Ramos (cell line): Measurements from ENCODE around the gene SRGAP3.
"Not testable (repeated sequence)": the region's sequence is repeated elsewhere in the genome, so short reads cannot be mapped to it uniquely, and the experiment has no call there.

Experiments
- in situ Hi-C: fragments of 300-500 bp; cut with MboI; formaldehyde crosslinking; loops from one replicate; pipeline ENCODE4 v1.14.3; 2022; ENCODE audit warnings: low sequenced_read_pairs; ENCODE audit not compliant: unreplicated experiment

SRGAP3 gene

DNA sequence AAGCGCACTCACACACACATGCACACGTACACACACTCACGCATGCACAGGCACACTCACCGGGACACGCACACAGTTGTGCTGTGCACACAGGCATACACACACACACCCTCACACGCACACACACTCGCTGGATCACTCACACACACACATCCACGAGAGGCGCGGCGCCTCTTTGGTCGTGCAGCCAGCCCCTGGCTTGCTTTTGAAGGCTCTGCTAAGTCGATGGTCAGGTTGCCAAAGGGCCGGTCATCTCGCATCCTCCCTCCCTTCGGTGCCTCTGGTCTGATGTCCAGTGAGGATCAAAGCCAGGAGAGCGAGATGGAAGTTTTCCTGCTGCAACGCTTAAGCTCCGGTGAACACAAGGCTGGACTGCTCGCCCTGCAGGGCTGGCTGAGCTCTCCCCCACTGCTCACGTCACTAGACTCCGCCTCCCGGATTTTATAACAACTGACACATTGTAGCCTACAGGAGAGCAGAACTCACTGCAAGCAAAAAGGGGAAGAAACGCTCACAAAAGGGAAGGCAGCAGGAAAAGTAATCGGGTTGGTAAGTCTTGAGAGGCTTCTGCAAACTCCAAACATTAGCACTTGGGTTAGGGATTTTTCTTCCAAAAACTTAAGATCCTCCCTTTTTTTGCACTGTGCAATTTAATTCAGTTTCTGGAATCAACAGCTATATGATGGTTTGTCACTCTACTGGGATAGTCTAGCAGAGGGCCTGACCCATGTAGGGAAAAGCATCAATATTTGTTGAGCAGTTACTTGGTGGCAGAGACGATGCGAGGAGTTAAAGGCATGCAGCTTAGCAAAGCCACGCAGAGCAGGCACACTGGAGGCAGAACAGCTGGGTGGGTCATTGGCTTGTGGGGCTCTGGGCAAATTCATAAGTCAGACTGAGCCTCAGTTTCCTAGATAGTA, at the start of gene SRGAP3:
SRGAP3 (minus strand) TSS at position 374 of the 920 bp plus-strand sequence. CDS start 695 bp downstream, outside the sequence.
- in situ Hi-C loops: no loop called here

- in situ Hi-C loops: no loop called here
Measured at GRCh38 chr3:9298236-9298635, 48.8 kb upstream of the SRGAP3 start.

GRCh38 chr3:9296241-9296640, 46.8 kb upstream of the SRGAP3 start:
- in situ Hi-C loops: no loop called here

DNA sequence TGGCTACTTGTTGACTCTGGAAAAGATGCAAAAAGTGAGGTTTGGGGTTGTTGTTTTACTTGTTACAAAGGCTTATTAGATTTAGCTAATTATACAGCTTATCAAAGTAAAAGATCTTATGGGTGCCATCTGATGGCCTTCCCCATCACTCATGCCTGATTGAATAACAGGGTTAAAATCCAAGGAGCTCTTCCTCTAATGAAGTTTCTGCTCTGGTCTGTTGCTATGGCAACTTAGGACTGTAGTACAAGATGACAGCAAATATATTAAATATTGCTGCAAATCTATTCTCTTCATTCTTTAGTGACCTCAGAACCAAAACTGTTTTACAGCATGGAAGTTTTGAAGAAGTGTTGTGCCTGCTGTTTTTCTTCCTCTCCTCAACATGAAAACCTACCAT, 45.6 kb upstream of the SRGAP3 start:
- in situ Hi-C loops: no loop called here

DNA sequence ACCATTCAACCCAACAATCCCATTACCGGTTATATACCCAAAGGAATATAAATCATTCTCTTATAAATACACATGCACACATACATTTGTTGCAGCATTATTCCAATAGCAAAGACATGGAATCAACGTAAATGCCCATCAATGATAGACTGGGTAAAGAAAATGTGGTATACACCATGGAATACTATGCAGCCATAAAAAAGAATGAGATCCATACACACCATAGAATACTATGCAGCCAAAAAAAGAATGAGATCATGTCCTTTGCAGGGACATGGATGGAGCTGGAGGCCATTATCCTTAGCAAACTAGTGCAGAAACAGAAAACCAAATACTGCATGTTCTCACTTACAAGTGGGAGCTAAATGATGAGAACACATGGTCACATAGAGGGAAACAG, 44.5 kb upstream of the SRGAP3 start:
- in situ Hi-C loops: not testable (repeated sequence)

DNA sequence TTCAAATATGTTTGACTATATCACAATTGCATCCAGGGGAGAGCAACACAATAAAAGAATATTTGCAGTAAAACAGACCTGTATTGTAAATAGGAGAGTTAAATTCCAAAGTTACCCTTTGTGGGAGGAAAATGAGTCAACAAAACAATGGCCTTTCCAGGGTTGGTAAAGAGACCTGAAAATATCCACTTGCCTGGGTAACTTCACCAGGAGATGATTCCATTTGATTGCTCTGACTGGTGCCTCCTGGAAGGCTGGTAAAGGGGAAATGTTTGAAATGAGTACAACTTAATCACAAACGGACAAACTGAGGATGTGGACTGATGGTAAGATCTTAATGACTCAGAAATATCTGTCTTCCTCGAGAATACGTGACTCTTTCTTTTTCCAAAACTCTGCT, 43.6 kb upstream of the SRGAP3 start:
- in situ Hi-C loops: no loop called here

DNA sequence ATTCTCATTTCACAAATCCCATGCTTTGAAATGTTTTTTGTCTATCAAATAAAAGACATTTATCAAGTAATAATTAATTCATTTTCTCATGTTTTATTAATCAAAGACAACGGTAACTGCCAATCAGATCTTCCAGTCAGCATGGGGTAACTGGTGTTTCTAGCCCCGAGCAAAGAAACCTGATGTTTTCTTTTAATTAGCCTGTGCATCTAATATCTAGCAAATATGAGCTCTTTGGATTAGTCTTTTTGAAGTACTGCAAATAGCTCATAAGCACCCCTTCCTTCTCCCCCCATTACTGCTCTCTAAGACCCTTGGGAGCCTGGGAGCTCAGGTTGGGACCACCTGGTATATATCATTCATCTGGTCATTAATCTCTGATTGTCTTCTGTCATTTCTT, 43.1 kb upstream of the SRGAP3 start:
- in situ Hi-C loops: no loop called here

GRCh38 chr3:9291821-9292410, 42.5 kb upstream of the SRGAP3 start:
- in situ Hi-C loops: no loop called here

DNA sequence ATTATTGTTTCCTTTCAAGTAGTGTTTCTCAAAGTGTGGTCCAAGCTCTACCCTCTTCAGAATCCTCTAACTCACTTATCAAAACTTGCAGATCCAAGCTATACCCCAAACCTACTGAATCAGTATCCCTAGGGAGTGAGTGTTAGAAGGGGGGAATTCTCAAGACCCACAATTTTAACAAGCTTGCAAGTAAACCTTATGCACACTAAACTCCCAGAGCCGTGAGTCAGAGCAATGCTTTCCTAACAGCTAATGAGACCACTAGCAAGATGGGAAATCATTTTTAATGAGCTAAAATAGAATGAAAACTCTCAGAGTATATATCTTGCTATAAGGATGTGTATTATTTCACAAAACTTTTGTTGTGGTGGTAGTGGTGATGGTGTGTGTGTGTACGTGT, 41.1 kb upstream of the SRGAP3 start:
- in situ Hi-C loops: no loop called here

DNA sequence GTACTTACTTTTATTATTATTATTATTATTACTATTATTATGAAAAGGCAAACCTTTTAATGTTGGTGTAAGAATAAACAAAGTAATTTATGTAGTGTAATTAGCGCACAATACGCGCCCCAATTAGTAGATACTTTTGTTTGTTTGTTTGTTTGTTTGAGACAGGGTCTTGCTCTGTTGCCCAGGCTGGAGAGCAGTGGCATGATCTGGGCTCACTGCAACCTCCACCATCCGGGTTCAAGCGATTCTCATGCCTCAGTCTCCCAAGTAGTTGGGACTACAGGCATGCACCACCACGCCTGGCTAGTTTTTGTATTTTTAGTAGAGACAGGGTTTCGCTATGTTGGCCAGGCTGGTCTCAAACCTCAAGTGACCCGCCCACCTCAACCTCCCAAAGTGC, 32.1 kb upstream of the SRGAP3 start:
- in situ Hi-C loops: not testable (repeated sequence)

DNA sequence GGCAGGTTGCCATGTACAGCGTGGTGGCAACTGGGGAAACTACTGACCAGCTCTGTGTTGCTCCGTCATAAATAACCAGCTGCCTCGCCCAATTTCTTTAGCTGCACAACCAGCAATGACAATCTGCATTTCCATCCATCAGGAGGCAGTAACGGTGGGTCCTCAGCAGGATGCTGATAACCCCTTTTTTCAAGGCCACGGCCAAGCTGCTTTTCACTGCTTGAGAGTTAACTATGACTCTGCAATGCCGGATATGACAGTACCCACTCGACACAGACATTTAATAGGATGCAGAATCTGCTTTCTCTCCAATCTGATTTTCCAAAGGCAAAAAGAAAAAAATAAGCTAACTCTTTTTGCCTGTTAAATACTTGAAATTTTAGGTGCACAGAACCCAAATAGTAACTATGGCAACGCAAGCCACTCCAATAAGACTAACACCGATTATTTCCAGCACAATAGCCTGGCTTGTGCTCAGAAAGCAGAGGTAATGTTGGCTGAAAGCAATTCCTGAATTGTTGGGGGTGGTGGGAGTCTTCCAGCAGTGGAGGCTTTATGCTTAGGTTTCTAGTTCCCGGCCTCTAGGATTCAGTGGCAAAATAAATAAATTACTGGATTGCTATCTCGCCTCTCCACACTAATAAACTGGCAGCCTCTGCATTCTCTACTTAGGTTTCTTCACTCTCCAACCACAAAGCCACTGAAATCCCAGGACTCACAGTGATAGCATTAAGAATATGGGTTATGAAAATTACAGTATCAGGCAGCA, 31.2 kb upstream of the SRGAP3 start:
- in situ Hi-C loops: no loop called here

DNA sequence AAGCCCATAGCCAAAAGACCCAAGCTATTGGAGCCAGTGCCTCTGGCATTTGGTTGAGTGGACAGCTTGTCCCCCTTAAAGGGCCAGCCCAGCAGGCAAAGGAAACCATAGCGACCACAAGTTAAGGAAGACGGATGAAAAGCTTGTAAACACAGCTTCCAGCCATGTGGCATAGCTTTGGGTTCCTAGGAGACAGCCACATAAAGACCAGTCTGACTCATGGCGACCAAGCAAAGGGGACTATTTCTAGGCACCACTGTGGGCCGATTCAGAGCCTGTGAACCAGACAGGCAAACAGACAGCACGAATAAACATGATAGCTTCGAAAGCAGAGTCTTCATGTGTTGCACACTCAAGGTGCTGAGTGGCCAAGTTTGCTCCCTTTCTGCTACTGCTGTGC, 30.5 kb upstream of the SRGAP3 start:
- in situ Hi-C loops: no loop called here

DNA sequence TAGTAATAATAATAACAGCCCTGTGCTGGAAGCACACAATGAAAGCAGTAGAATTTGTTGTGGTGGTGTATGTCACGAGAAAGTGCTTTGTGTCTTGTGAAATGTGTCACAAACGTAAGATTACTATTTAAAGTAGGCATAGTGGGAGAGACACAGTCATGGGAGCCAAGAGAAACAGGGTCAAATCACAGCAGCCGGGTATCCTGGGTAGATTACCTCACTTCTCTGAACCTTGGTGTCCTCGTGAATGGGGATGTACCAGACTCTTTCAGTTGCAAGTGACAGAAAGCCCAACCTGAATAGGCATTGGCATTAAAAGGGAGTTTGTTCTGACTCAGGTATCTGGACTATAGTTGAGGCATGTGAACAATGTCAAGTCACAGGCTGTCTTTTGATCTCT, 29.1 kb upstream of the SRGAP3 start:
- in situ Hi-C loops: no loop called here

- in situ Hi-C loops: no loop called here
Measured at GRCh38 chr3:9278085-9278484, 28.6 kb upstream of the SRGAP3 start.

DNA sequence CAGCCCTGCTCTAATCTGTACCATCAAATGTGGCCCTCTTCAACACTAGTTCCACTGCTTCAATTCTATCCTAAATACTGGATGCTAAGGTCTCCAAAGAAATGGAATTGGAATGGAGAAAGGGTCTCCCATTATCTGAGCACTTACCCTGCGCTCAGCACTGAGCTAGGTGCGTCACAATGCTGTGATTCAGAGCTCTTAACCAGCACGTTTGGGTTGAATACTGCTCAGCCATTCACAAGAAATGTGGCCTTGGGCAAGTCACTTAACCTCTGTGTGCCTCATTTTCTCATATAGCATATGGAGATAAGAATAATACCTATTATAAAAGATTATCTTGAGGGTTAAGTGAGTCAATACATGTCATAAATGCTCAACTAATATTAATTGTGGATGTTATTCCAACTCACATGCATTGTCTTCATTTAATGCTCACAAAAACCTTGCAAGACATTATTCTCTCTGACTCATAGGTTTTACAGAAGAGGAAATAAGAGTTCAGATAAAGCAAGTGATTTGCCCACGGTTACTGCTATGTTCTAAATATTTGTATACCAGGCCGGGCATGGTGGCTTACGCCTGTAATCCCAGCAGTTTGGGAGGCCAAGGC, 27.4 kb upstream of the SRGAP3 start:
- in situ Hi-C loops: no loop called here

- in situ Hi-C loops: no loop called here
Measured at GRCh38 chr3:9271903-9272302, 22.5 kb upstream of the SRGAP3 start.

DNA sequence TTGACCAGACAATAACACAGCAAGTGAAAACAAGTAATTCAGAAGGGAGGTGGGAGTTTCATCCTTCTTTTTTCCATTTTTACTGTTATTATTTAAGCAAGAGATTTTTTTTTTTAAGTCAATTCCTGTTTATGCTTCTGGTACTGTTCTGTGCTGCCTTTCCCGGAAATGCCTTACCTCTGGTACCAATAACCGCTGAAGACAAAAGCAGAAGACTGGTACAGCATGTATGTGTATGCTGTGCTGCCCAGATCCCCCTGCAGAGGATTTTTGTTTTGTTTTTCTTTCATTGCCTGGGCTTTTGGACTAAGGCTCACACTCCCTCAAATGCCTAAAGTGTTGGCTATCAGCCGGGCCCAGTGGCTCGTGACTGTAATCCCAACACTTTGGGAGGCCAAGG, 21.3 kb upstream of the SRGAP3 start:
- in situ Hi-C loops: no loop called here

- in situ Hi-C loops: no loop called here
Measured at GRCh38 chr3:9266716-9267115, 17.3 kb upstream of the SRGAP3 start.

DNA sequence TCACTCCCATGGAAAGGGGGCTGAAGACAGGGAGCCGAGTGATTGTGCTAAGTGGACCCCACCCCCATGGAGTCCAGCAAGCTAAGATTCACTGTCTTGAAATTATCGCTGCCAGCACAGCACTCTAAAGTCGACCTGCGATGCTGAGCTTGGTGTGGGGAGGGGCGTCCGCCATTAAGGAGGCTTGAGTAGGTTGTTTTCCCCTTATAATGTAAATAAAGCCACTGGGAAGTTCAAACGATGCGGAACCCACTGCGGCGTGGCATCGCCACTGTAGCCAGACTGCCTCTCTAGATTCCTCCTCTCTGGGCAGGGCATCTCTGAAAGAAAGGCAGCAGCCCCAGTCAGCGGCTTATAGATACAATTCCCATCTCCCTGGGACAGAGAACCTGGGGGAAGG, 10.9 kb upstream of the SRGAP3 start:
- in situ Hi-C loops: no loop called here

DNA sequence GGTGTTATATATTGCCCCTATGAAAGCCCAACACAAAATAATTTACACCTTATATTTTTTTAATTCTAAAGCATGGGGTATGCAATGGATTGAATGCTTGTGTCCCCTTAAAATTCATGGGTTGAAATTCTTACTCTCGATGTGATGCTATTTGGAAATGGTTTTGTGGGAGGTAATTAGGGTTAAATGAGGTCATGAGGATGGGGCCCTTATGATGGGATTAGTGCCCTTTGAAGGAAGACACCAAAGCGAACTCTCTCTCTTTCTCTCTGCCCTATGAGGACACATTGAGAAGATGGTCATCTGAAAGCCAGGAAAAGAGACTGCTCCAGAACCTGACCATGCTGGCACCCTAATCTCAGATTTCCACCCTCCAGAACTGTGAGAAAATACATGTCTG, 7.6 kb upstream of the SRGAP3 start:
- in situ Hi-C loops: no loop called here

DNA sequence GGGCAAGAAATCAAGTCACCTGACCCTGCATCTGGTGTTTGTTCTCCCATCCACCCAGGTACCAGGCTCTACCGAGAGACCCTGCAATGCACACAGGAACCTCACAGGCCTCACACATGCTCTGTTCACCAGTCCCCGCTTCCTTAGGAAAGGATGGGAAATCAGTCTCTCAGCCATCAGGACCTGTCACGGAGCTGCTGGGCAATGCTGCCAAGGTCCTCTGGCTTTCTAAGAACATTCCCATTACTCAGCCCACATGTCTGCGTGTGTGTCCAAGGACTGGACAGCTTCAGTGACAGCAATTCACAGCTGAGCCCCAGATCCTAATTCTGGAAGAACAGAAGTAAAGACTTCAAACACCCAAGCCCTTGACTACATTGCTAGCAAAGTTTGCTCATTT, 6.5 kb upstream of the SRGAP3 start:
- in situ Hi-C loops: no loop called here
